Activated CD4-positive, alpha-beta T cell treated with anti-CD3 and anti-CD28 coated beads, Interleukin-2, amount 10 ng/mL, durations not matched to agents 7 days and 5 days (primary cell): ENCODE results near the gene RAPGEF1. TPM values are rescaled to one million over a fixed set of nuclear protein-coding genes. Genes with fewer than 3 reads are reported as not detected.

Source experiments
- CTCF ChIA-PET: fragments of 350-600 bp; sonication (Branson Sonifier 250); formaldehyde crosslinking; loops from one replicate; lab custom pipeline; 2021; ENCODE audit warnings: antibody characterized with exemption; lab: Charles Lee
- POLR2A ChIA-PET: fragments of 350-600 bp; sonication (Branson Sonifier 250); formaldehyde crosslinking; loops from one replicate; lab custom pipeline; 2021; ENCODE audit warnings: antibody characterized with exemption; lab: Charles Lee
- DNase-seq: peaks from one replicate; pipeline ENCODE4 v3.0.0-alpha.2; 2020
- H3K27ac Mint-ChIP-seq: one replicate; pipeline ENCODE4 v1.8.0; 2021; ENCODE audit warnings: mild to moderate bottlenecking, moderate library complexity, mixed read lengths
- H3K27me3 Mint-ChIP-seq: one replicate; pipeline ENCODE4 v1.8.0; 2021; ENCODE audit warnings: mixed read lengths
- H3K36me3 Mint-ChIP-seq: one replicate; pipeline ENCODE4 v1.8.0; 2021; ENCODE audit warnings: low read depth, mixed read lengths
- H3K4me1 Mint-ChIP-seq: one replicate; pipeline ENCODE4 v1.8.0; 2021; ENCODE audit warnings: mixed read lengths
- H3K4me3 Mint-ChIP-seq: one replicate; pipeline ENCODE4 v1.8.0; 2021; ENCODE audit warnings: mild to moderate bottlenecking, moderate library complexity, mixed read lengths
- H3K9me3 Mint-ChIP-seq: one replicate; pipeline ENCODE4 v1.8.0; 2021; ENCODE audit warnings: mixed read lengths
- total RNA-seq, 2 experiments: library from RNA; stranded (reverse); gene quantifications; one replicate each; pipeline ENCODE4 v1.2.3, GENCODE V29; 2021

The RAPGEF1 gene
- total RNA-seq, 2 experiments from 2014 or later = 128 to 129 TPM

DNA sequence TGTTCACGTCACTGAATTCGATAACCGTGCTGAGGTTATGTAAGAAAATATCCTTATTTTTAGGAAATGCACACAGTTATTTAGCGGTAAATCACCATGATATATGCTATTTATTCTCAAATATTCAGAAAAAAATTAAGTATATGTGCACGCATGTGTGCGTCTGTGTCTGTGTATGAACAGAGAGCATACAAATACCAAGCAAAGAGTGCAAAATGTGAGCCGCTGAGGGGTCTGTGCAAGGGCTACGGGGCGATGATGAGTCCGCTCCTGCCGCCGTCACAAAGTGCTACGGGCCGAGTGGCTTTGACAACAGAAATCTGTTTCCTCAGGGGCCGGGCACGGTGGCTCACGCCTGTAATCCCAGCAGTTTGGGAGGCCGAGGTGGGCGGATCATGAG is 201.9 kb downstream of the RAPGEF1 start:
- no peak for DNase-seq
- Mint-ChIP-seq H3K27ac (no peak overlapping the region), H3K4me1 (peaks cover 43% of the 10 kb centered on the region), H3K36me3 (peaks cover 6% of the 10 kb centered on the region), H3K27me3 (no peaks in the 10 kb centered on the region), H3K4me3 (no peak overlapping the region), H3K9me3 (peaks cover 6% of the 10 kb centered on the region)
- POLR2A ChIA-PET = no interaction called here
- CTCF ChIA-PET = no interaction called here

DNA sequence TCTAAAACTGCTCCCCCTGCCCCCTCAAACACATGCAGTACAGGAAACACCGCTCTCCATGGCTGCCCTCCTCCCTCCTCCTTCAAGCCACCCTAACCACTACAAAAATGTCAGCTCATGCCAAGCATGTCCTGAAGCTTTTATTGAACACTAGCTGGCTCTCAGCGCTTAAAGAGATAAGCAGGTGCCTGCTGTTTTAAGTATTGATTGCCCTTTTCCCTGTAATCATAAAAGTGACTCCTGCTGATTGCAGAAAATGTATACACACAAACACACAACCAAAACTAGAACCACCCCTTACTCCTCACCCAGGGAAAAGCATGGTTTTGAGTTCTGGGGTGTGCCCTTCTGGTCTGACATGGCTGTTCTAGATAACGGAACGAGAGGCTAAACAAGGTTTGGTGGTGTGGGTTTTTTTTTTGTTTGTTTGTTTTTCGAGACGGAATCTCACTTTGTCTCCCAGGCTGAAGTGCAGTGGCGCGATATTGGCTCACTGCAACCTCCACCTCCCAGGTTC is 205.1 kb downstream of the RAPGEF1 start:
- Mint-ChIP-seq H3K4me3 (peak overlapping the region; percentile 10), H3K4me1 (peaks cover 41% of the 10 kb centered on the region), H3K27ac (peak overlapping the region; percentile 80), H3K36me3 (peaks cover 6% of the 10 kb centered on the region), H3K9me3 (peaks cover 2% of the 10 kb centered on the region), H3K27me3 (no peaks in the 10 kb centered on the region)
- ChIA-PET POLR2A (no interaction called here), CTCF (no interaction called here)
- peak; percentile 55 for DNase-seq

DNA sequence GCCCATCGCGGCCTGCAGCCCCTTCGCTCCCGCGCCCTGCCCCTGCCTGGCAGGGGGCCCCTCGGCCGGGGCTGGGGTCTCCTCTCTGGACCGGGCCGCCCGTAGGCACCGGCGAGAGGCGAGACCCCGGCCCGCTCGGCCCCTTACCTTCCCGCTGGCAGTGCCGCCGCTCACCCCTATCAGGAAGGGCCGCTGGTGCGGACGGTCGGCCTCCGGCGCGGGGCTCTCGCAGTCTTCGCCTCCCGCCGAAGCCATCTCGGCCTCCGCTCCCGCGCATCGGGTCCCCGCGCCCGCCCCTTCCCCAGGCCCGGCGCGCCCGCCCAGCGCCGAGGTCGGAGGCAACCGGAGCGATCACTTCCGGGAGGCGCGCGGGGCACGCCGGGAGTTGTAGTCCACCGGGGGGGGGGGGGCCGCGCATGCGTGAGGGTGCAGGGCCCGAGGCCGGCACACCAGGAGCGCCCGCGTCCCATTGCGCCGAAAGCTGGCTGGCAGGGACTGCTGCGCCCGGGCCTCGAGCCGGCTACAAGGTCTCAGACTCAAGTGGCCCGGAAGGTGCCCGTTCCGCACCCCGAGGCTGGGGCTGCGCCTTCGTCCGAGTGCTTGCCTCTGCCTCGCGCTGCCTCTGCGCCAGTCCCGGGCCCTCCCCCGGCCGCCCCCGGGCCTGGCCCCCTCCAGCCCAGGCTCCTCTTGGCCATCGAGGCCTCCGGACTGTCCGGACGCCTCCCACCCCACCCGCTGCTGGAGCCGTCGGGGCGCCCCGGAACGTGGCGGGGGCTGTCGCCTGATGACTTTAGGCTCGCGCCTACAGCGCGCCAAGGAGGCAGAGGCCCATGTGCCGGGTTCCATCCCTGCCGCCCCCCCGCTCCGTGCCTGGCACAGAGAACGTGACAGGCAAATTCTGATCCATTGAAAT is 208.7 kb downstream of the RAPGEF1 start, which contains the start of gene UCK1:
Gene UCK1 (minus strand): TSS at position 344 of the 913 bp plus-strand sequence. CDS start 89 bp downstream, at position 255.
- Mint-ChIP-seq H3K27ac (peak within 1 kb of the TSS; percentile 76), H3K9me3 (no peaks in the 10 kb centered on the region), H3K36me3 (peaks cover 23% of the 10 kb centered on the region), H3K27me3 (no peaks in the 10 kb centered on the region), H3K4me3 (peak within 1 kb of the TSS; percentile 79), H3K4me1 (peaks cover 37% of the 10 kb centered on the region)
- peak; percentile 81 for DNase-seq
- ChIA-PET CTCF (no interaction called here), POLR2A (interaction anchor here (0.5 kb wide), 1 partner anchor 187 kb away, joined by 3 read pairs; no protein-coding TSS in a partner anchor)

DNA sequence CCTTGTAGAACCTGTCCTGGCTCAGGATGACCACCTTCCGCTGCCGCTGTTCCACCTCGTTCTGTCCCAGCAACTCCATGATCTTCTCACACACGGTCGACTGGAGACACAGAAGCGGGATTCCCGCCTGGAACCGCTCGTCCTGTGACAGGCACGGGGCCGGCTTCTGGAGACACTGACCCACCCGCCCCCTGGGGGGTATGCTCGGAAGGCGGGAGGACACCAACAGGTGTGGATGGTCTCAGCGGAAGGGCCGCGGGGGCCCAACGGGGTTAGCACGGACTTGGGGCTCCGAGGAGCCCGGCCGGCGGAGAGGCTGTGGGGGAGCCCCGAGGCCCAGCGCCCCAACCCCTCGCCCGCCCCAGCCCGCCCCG is 209.3 kb downstream of the RAPGEF1 start:
- Mint-ChIP-seq H3K4me1 (peaks cover 35% of the 10 kb centered on the region), H3K27me3 (no peaks in the 10 kb centered on the region), H3K36me3 (peaks cover 30% of the 10 kb centered on the region), H3K9me3 (no peaks in the 10 kb centered on the region), H3K4me3 (peak overlapping the region; percentile 79), H3K27ac (peak overlapping the region; percentile 76)
- ChIA-PET POLR2A (no interaction called here), CTCF (no interaction called here)
- peak; percentile 14 for DNase-seq

DNA sequence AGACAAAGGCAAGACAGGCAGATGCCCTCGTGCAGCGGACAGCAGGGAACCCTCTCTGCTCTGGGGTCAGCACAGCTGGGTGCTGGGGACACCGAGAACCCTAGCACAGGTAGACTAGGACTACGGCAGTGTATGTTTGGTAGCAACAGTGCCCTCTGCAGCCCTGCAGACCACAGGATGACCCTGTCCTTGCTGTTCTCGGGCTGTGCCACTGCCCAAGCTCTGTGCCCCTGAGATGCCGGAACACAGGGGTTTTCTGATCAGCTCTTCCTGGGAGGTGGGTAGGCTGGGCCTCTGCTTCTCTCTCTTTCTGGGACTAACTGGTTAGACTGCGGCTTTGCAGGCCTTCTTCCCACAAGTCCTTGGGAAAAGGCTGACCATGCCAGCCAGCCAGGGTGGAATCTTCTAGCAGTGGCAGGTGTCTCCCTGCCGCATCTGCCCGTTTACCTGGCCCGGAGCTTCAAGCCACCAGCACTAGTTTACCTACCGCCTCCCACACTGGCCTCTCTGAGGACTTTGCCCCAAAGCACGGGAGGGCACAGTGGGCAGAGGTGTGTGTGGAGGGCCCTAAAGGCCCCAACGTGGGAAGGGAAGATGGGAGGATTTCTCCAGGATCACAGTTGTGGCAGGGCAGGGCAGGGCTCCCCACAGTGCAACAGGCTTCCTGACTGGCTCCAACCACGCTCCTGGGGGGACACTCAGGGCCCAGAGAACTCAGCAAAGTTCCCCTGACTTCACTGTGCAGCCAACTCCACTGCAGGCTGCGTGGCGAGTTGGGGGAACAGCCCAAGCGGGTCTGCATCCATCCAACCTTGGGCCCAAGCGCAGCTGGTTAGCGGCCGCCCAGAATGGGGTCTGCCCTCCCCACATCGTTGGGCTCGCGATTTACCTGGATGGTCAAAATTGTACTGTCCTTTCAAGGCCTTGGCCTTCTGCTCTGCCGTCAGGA is 210.0 kb downstream of the RAPGEF1 start:
- CTCF ChIA-PET = no interaction called here
- POLR2A ChIA-PET = no interaction called here
- peak overlapping the region; percentile 76 for H3K27ac Mint-ChIP-seq
- H3K4me1 Mint-ChIP-seq = peaks cover 28% of the 10 kb centered on the region
- H3K4me3 Mint-ChIP-seq = peak overlapping the region; percentile 79
- no peaks in the 10 kb centered on the region for H3K9me3 Mint-ChIP-seq
- H3K36me3 Mint-ChIP-seq = peaks cover 30% of the 10 kb centered on the region
- DNase-seq = no peak
- H3K27me3 Mint-ChIP-seq = no peaks in the 10 kb centered on the region

DNA sequence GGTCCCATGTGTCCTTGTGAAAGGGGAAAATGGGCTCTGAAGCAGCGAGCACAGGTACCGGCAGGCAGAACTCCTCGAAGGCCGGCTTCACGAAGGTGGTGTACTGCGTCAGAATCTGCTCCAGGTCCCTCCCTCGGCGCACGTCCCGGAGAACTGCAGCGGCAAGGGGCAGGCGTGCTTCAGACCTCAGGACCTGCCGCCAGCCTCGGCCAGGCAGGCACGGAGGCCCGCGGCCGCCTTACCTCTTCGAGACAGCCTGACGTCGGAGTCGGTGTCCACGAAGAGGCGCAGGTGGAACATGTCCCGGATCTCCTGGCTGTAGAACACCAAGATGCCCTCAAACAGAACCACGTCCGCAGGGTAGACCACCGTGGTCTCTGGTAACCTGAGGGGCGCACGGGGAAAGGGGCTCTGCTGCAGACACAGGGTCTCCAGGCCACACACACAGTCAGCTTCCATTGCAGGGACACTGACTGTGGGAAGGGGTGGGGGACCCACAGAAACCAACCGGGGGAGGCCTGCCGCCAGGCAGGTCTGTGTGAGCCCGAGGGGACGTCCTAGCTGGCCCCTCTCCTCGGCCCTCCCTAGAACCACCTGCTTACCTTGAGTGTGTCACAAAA is 210.9 kb downstream of the RAPGEF1 start:
- POLR2A ChIA-PET = no interaction called here
- Mint-ChIP-seq H3K36me3 (peaks cover 38% of the 10 kb centered on the region), H3K4me3 (peak overlapping the region; percentile 79), H3K4me1 (peaks cover 20% of the 10 kb centered on the region), H3K27ac (no peak overlapping the region), H3K27me3 (no peaks in the 10 kb centered on the region), H3K9me3 (no peaks in the 10 kb centered on the region)
- CTCF ChIA-PET = no interaction called here
- no peak for DNase-seq

DNA sequence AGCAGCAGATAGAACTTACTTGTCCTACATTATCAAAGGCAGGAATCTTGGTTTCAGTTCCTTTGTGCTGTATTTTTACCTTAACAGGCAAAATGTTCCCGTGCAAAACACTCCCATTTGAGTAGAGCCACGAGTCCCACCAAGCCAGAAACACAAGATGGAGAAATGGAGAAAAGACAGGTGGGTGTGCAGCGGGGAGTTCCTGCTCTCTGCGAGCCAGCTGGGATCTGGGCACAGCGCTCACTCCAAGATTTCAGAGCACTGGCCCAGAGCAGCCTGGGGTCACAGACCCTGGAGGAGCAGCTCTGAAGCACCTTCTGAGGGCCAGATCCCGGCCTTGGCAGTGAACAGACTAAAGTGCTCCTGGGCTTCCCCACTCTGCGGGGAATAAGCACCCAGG is 211.7 kb downstream of the RAPGEF1 start:
- Mint-ChIP-seq H3K27me3 (no peaks in the 10 kb centered on the region), H3K4me3 (peak overlapping the region; percentile 51), H3K9me3 (no peaks in the 10 kb centered on the region), H3K27ac (no peak overlapping the region), H3K36me3 (peaks cover 38% of the 10 kb centered on the region), H3K4me1 (peaks cover 20% of the 10 kb centered on the region)
- DNase-seq = no peak
- ChIA-PET CTCF (no interaction called here), POLR2A (no interaction called here)

Other genes with a start within 250 kb of the RAPGEF1 start
- gene POMT1, start 237.2 kb downstream of the RAPGEF1 start, total RNA-seq = 10 to 100 TPM; 47.7 to 54.1 TPM
- 10 to 100 TPM; 35.9 to 39.5 TPM for gene UCK1, start 208.8 kb downstream of the RAPGEF1 start, total RNA-seq
- gene PRRT1B, start 194.6 kb downstream of the RAPGEF1 start, total RNA-seq = not detected